Activated CD4-positive, CD25-positive, alpha-beta regulatory T cell treated with anti-CD3 and anti-CD28 coated beads, Interleukin-2, amount 50 U/mL, for 72 hours (primary cell): ENCODE data around the gene MTERF4.

ENCODE experiments used
- DNase-seq: peaks from one replicate; pipeline ENCODE4 v3.0.0; 2021

Gene MTERF4

DNA sequence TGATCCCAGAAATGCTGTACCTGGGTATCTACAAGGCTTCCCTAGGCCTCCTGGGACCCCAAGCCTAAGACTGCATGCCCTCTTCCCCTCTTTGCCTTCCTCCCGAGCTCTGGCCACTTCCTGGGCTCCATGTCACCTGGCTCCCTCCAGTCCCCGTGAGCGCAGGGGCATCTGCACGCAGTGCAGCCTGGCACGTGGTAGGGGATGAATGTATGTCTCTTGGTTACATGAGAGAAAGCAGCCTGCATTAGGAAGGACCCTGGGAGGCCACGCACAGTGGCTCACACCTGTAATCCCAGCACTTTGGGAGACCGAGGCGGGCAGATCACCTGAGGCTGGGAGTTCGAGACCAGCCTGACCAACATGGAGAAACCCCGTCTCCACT is 31.3 kb upstream of the MTERF4 start:
- DNase-seq, result no peak

DNA sequence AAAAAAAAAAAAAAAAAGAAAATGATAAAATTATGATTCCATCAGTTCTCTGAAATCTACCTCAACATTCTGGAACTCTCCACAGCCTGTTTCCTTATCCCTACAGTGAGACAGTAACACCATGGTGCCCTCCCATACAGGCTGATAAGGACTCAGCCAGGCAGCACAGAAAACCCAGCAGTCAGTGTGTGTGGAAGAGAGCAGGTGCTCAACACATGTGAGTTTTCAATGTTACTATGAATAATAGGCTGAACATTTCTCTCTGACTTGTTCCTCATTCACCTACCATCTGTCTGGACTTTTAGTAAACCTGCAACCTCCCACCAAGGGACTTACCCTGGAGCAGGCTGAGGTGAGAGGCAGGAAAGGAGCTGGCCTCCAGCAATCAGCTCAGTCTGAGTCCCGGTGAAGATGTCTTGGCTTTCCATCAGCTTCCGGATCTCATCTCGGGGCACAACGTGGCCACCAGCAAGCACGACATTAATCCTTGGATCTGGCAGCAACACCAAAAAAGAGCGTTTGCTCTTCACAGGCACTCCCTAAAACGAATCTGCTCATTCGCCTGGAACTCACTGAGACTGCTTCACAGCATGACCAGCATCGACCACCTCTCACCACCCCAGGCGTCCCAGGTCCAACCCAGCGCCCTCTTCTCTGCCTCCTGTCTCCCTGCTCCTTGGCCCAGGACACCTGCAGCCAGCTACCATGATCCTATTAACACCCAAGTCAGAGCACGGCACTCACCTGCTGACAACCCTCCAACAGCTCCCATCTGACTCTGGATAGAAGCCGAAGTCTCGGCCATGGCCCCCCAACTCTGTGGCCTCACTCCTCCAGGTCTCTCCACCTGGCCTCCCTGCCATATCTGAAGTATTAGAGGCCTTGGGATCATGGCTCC is 30.7 kb upstream of the MTERF4 start:
- no peak for DNase-seq

DNA sequence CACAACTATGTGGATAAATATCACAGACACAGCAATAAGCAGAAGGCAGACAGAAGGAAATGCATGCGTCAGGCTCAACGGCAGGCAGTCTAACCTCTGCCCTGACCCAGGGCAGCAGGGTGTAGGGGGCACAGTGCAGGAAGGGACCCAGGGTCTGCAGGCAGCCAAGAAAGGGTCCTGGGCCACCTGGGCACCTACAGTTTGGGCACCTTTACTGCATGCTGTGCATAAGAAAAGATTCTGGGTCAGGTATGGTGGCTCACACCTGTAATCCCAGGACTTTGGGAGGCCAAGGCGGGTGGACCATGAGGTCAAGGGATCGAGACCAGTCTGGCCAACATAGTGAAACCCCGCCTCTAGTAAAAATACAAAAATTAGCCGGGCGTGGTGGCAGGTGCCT is 29.4 kb upstream of the MTERF4 start:
- no peak for DNase-seq

- no peak for DNase-seq
Observed at GRCh38 chr2:241130316-241130715, 28.2 kb upstream of the MTERF4 start.

GRCh38 chr2:241129086-241129871 is 27.2 kb upstream of the MTERF4 start:
- DNase-seq, result no peak

GRCh38 chr2:241128266-241128665 is 26.2 kb upstream of the MTERF4 start:
- DNase-seq, result no peak

DNA sequence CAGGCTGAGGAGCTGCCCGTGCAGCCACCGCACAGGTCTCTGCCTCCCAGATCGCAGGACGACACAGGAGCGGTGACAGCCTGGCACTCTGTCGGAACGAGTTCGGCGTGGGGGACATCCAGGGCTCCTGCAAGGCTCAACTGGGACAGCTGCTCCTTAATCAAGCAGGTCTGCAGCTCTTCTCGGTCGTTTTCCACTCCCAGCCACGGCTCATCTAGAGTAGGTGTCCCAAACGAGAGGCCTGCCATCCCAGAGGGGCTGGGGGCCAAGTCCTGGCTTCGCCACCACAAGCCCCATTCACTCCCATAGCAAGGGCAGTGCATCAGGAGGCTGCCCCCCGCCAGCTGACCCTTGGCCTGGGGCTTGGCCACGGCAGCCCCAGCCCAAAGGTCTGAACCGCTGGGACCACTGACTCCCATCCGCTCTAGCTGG is 24.7 kb upstream of the MTERF4 start:
- DNase-seq, result no peak

DNA sequence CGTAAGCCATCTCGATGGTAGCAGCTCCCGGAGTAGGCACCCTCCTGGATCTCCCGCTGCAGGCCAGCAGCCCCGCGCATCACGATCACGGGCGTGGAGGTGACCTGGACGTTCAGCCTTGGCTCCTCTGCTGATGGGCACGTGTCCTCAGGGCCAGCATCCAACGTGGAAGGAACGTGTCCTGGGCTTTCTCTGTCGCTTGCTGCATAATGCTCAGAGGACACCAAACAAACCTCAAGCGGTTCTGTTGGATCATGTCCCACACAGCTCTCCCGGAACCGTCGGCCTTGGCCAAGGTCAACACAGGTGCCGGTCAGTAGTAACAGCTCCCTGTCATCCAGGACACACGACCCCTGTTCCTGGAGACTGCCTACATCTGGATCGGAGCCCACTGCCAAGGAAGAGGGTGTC is 24.1 kb upstream of the MTERF4 start:
- no peak for DNase-seq

- DNase-seq, result no peak
Observed at GRCh38 chr2:241125626-241126025, 23.5 kb upstream of the MTERF4 start.

DNA sequence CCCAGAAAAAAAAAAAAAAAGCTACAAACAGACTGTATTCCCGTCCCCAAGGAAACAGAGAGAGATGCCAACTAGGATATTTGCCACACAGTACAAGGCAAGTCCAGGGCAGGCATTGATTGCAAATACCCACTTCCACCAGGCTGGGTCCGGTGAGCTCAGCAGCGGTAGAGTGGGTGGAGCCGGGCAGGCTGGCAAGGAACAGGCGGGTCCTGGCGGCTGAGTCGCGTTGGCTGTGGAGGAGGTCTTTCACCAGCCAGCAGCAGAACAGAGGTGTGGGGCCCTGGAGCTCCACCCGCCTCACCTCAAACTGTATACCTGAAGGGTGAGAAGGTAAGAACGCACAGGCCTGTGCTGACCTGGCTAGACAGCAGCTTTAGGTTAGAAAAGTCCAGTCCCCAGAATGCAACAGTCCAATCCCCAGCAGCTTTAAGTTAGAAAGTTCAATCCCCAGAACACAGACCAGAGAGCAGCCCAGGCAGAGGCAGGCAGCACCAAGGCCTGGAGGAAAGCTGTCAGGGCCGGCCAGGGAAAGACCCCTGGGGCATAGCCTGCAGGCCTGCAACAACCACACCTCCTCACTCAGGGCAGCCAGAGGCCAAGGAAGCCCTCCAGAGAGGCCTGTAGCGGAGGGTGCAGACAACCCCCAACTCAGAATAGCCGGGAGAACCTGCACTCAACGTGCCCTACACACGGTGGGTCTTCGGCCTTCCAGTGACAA is 21.9 kb upstream of the MTERF4 start:
- peak; percentile 54 for DNase-seq

DNA sequence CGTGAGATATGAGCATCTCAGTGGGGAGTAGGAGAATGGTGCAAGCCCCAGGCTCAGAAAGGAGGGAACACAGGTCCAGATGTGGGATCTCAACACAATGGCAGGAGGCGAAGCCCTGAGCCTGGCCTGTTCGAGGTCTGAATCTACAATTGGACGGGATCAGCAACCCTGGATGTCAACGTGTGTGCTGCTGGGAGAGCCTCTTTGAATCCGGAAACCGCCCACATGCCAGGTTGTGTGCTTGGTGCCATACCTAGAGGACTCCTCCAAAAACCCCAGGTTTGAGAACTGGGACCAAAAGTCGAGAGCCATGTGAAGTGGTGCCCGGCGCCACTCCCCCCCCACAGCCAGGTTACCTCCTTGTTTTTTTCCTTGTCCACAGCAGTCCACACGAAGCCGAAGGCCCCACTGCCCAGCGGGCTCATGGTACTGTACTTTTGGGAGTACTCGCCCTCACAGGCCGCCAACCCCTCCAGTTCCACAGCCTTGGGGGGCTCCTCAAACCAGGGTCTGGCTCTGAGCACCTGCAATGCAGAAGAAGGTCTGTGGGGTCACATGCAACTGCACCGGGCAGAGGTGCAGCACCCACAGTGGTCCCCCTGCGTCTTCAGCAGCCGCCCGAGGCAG is 20.4 kb upstream of the MTERF4 start:
- no peak for DNase-seq

DNA sequence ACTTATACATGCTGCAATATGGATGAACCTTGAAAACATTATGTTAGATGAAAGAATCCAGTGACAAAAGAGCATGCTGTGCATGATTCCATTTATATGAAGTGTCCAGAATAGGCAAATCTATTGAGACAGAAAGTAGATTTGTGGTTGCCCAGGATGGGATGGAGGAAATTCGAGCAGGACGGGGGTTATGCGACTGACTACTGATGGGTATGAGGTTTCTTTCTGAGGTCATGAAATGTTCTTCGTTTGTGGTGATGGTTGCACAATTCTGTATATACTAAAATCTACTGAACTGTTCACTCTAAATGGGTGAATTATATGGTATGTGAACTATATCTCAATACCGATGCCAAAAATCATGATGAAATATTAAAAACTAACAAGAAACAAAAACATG is 18.9 kb upstream of the MTERF4 start:
- no peak for DNase-seq

- DNase-seq, result no peak
Observed at GRCh38 chr2:241120440-241120839, 18.4 kb upstream of the MTERF4 start.

- no peak for DNase-seq
Observed at GRCh38 chr2:241118737-241119505, 16.8 kb upstream of the MTERF4 start.

- DNase-seq, result no peak
Observed at GRCh38 chr2:241116606-241117560, 14.8 kb upstream of the MTERF4 start.

- no peak for DNase-seq
Observed at GRCh38 chr2:241115361-241115760, 13.3 kb upstream of the MTERF4 start.

DNA sequence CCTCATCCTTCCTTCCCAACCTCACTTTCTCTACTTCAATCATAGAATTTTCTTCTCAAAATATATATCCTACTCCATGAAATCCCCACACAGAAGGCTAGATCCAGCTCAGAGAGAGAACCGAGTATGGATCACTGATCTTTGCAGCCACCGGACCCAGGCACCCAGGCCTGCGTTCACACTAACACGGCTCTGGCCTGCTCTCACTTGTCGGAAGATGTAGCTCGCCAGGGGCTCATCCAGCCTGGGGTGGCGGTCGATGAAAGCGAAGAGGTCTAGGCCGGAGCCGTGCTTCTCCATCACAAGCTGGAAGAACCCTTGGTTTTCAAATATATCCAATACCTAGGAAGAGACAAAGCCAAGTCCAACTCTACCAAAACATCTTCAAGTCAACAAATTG is 12.7 kb upstream of the MTERF4 start:
- DNase-seq, result no peak

DNA sequence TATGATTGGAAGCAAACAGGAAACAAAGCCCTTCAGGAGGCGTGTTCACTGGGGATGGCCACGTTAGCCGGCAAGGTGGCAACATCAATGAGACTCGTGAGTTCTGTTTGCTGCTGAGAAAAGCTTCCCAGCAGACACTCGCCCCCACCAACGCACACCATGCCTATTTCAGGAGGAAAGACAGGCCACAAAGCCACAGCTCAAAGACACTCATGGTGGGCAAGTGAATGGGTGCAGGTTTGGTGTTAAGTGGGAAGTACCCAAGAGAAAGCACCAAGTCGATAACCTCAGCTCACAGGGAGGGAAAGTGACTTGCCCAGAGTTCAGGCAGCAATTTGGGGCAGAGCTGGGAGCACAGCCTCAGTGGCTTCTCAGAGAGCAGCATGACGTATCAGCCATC is 10.5 kb upstream of the MTERF4 start:
- DNase-seq, result no peak

DNA sequence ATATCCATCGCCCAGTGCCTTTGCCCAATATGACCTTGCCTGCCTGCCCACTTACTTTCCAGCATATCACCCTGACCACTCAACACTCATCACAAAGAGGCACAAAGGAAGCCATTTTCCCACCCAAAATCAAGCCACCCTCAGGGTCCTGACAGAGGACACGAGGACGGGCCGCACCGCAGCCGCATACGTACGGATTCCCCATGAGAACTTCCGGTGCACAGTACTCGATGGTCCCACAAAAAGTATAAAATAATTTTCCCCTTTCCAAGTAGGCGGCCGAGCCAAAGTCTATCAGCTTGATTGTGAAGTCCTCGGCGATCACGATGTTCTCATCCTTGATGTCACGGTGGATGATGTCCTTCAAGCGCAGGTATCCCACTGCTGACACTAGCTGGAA is 10.0 kb upstream of the MTERF4 start:
- DNase-seq, result no peak

- DNase-seq, result no peak
Observed at GRCh38 chr2:241111440-241111805, 9.3 kb upstream of the MTERF4 start.
